ENCODE data around the gene SMAD3.
A peak's percentile ranks its signal among the peaks of the same experiment; 100 is the strongest.

The SMAD3 gene

GRCh38 chr15:67080118-67080899 is 14.9 kb downstream of the SMAD3 start:
- DNase-seq (ENCODE audit: low spot score) = no peak
- peak overlapping the region; percentile 64 for H3K27ac ChIP-seq
- POLR2A ChIA-PET (ENCODE audit: low non-redundant PET) = no interaction called here
- CTCF ChIA-PET = interaction anchor here (0.9 kb wide), 1 partner anchor 114 kb away, joined by 3 read pairs; no protein-coding TSS in a partner anchor
- TF ChIP-seq CTCF (conservative IDR thresholded peaks at IDR 0.05; ENCODE audit: low read depth) = no peak

GRCh38 chr15:67080900-67081431 is 15.6 kb downstream of the SMAD3 start:
- no peak for TF ChIP-seq CTCF (conservative IDR thresholded peaks at IDR 0.05; ENCODE audit: low read depth)
- H3K27ac ChIP-seq = peak overlapping the region; percentile 64
- no peak for DNase-seq (ENCODE audit: low spot score)
- ChIA-PET CTCF (interaction anchor here (0.9 kb wide), 1 partner anchor 115 kb away, joined by 3 read pairs; no protein-coding TSS in a partner anchor), POLR2A (ENCODE audit: low non-redundant PET) (no interaction called here)

GRCh38 chr15:67082007-67082536 is 16.7 kb downstream of the SMAD3 start:
- TF ChIP-seq CTCF (conservative IDR thresholded peaks at IDR 0.05; ENCODE audit: low read depth) = no peak
- ChIA-PET CTCF (interaction anchor here (0.6 to 0.8 kb wide), 3 partner anchors 9 to 1012 kb away, joined by 3 to 4 read pairs (median 4); no protein-coding TSS in a partner anchor), POLR2A (ENCODE audit: low non-redundant PET) (no interaction called here)
- DNase-seq (ENCODE audit: low spot score) = no peak
- no peak overlapping the region for H3K27ac ChIP-seq

GRCh38 chr15:67083135-67083762 is 17.8 kb downstream of the SMAD3 start:
- DNase-seq (ENCODE audit: low spot score) = no peak
- no peak overlapping the region for H3K27ac ChIP-seq
- TF ChIP-seq CTCF (conservative IDR thresholded peaks at IDR 0.05; ENCODE audit: low read depth) = no peak
- CTCF ChIA-PET = interaction anchor here (0.5 to 0.6 kb wide), 2 partner anchors 136 to 891 kb away, joined by 3 read pairs; no protein-coding TSS in a partner anchor
- POLR2A ChIA-PET (ENCODE audit: low non-redundant PET) = no interaction called here

GRCh38 chr15:67084561-67084960 is 19.2 kb downstream of the SMAD3 start:
- CTCF ChIA-PET = no interaction called here
- no peak overlapping the region for H3K27ac ChIP-seq
- POLR2A ChIA-PET (ENCODE audit: low non-redundant PET) = no interaction called here
- no peak for DNase-seq (ENCODE audit: low spot score)
- no peak for TF ChIP-seq CTCF (conservative IDR thresholded peaks at IDR 0.05; ENCODE audit: low read depth)

GRCh38 chr15:67085237-67085817 is 19.9 kb downstream of the SMAD3 start:
- POLR2A ChIA-PET (ENCODE audit: low non-redundant PET) = no interaction called here
- no peak for TF ChIP-seq CTCF (conservative IDR thresholded peaks at IDR 0.05; ENCODE audit: low read depth)
- CTCF ChIA-PET = interaction anchor here (1.0 kb wide), 1 partner anchor 16 kb away, joined by 4 read pairs; no protein-coding TSS in a partner anchor
- no peak for DNase-seq (ENCODE audit: low spot score)
- H3K27ac ChIP-seq = peak overlapping the region; percentile 46
